ENCODE results near the gene AGRP. TPM values are rescaled to one million over a fixed set of nuclear protein-coding genes. Genes with fewer than 3 reads are reported as not detected.

The AGRP gene
- total RNA-seq, 1 donor from 2014 or later = not detected

DNA sequence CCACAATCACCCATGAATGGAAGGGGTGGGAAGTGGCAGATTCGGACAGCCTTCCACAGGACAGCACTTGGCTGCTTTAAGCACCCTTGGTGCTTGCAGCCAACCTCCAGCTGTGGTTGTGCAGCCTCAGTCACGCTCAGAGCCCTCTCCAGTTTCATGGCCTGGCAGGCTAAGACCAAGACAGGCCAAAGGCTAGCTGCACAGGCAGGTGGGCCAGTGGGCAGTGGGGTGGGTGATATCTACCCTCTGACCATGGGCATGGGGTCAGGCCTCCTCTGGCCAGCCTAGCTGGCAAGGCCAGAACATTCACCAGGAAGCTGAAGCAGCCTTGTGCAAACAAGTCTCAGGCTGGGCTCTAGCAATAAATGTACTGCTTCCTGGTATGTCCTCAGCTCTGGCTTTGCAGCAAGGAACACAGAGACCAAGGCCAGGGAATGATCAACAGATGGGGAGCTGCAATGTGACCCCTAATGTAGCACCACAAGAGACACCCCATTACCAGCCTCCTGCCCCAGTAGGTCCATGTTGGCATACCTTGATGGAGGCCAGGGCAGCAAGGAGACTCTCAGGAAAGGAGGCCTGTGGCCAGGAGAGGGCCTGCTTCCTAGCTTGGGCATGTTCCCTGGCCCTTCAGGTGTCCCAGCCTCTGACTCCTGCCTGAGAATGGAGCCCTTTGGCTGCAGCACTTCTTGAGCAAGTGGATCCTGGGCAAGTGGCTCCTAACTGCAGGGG lies 31.5 kb downstream of the AGRP start:
- Mint-ChIP-seq H3K36me3 (ENCODE audit: low read depth) (peaks cover 67% of the 10 kb centered on the region), H3K27me3 (no peaks in the 10 kb centered on the region), H3K27ac (no peak overlapping the region), H3K4me3 (no peak overlapping the region), H3K9me3 (no peaks in the 10 kb centered on the region), H3K4me1 (no peaks in the 10 kb centered on the region)
- CTCF ChIA-PET = interaction anchor here (1.1 kb wide), 1 partner anchor 14 kb away, joined by 3 read pairs; no protein-coding TSS in a partner anchor
- DNase-seq = no peak
- intact Hi-C loops (cut with micrococcal nuclease) = no loop called here
- POLR2A ChIA-PET = no interaction called here
- TF ChIP-seq, protein P1, sequence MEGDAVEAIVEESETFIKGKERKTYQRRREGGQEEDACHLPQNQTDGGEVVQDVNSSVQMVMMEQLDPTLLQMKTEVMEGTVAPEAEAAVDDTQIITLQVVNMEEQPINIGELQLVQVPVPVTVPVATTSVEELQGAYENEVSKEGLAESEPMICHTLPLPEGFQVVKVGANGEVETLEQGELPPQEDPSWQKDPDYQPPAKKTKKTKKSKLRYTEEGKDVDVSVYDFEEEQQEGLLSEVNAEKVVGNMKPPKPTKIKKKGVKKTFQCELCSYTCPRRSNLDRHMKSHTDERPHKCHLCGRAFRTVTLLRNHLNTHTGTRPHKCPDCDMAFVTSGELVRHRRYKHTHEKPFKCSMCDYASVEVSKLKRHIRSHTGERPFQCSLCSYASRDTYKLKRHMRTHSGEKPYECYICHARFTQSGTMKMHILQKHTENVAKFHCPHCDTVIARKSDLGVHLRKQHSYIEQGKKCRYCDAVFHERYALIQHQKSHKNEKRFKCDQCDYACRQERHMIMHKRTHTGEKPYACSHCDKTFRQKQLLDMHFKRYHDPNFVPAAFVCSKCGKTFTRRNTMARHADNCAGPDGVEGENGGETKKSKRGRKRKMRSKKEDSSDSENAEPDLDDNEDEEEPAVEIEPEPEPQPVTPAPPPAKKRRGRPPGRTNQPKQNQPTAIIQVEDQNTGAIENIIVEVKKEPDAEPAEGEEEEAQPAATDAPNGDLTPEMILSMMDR (IDR thresholded peaks at IDR 0.05) = no peak
- ATAC-seq (ENCODE audit: low read depth) = no peak

DNA sequence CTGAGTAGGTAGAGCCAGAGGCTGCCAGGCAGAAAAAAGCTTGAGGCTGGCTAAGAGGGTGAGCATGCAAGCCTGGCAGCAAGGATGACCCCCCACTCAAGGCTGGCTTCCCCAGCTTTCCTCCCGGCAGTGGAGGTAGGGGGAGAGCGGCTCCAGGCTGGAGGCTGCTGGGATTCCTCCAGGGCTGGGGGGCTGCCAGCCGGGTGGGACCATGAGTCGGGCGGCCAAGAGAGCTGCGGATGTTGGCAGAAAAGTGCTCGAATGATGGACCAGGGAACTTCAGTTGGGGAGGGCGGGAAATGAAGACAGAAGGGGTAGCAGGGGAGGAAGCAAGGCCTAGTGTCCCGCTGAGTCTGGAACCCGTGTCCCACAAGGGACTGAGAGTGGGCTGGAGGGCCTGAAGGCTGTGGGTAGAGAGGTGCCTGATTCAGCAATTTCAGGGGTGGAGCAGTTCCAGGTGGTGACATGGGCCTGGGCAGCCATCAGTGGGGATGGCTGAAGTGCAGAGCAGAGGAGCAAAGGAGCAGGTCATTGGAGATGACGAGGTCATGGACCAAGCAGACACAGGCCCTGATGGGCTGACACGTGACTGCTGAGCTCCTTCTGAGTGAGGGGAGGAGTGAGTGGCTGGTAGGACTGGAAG lies 32.2 kb downstream of the AGRP start:
- no peak for DNase-seq

DNA sequence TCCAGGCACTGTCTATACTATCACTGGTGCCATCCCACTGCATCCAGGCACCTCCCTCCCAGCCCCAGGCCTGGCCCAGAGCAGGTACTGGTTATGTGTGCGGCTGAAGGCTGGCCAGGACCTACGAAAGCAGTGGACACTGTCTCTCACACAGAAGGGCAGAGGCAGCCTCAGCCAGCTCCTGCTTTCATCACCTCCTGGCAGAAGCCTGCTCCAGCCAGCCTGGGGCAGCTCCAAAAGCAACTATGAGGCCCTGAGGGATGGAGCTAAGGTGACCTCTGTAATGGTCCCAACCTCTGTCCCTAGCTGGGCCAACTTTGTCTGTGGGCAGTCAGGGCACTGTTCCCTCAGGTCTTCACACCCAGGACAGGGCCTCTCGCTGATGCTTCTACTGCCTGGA lies 33.6 kb downstream of the AGRP start:
- DNase-seq = no peak
- no peak overlapping the region for H3K27ac Mint-ChIP-seq
- CTCF ChIA-PET = interaction anchor here (1.1 to 1.4 kb wide), 2 partner anchors 15 to 30 kb away, joined by 3 read pairs; no protein-coding TSS in a partner anchor
- H3K9me3 Mint-ChIP-seq = no peaks in the 10 kb centered on the region
- no peaks in the 10 kb centered on the region for H3K4me1 Mint-ChIP-seq
- H3K36me3 Mint-ChIP-seq (ENCODE audit: low read depth) = peaks cover 71% of the 10 kb centered on the region
- ATAC-seq (ENCODE audit: low read depth) = no peak
- POLR2A ChIA-PET = no interaction called here
- intact Hi-C loops (cut with micrococcal nuclease) = loop anchor here (5.0 kb wide), 2 partner anchors 77 to 472 kb away; no protein-coding TSS in a partner anchor
- no peak overlapping the region for H3K4me3 Mint-ChIP-seq
- H3K27me3 Mint-ChIP-seq = no peaks in the 10 kb centered on the region
- TF ChIP-seq, protein P1 (IDR thresholded peaks at IDR 0.05) = no peak

More for the DNA sequence above, 32.2 kb downstream of the AGRP start:
- TF ChIP-seq, protein P1 (IDR thresholded peaks at IDR 0.05) = no peak
- no peak overlapping the region for H3K27ac Mint-ChIP-seq
- H3K27me3 Mint-ChIP-seq = no peaks in the 10 kb centered on the region
- H3K9me3 Mint-ChIP-seq = no peaks in the 10 kb centered on the region
- intact Hi-C loops (cut with micrococcal nuclease) = no loop called here
- no peak for ATAC-seq (ENCODE audit: low read depth)
- ChIA-PET CTCF (interaction anchor here (0.6 to 1.1 kb wide), 4 partner anchors 15 to 1733 kb away, joined by 3 read pairs; no protein-coding TSS in a partner anchor), POLR2A (no interaction called here)
- H3K36me3 Mint-ChIP-seq (ENCODE audit: low read depth) = peaks cover 69% of the 10 kb centered on the region
- H3K4me1 Mint-ChIP-seq = no peaks in the 10 kb centered on the region
- no peak overlapping the region for H3K4me3 Mint-ChIP-seq

DNA sequence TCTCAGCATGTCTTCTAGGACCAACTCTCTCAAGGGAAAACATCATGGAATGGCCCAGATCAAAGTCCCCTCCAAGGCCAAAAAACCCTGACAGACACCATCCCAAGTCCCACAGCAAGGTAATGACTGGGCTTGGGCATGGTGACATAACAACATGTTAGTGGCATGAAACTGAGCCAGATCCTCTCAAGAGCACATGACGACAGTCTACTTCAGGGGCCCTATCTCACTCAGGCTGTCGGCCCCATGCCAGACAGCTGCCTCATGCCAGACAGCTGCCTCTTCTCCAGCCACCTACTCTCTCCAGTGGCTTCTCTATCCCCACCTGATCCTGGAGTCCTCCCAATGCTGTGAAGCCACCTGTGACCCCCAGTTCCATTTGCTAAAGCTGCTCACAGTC lies 34.0 kb downstream of the AGRP start:
- POLR2A ChIA-PET = no interaction called here
- Mint-ChIP-seq H3K4me3 (no peak overlapping the region), H3K36me3 (ENCODE audit: low read depth) (peaks cover 72% of the 10 kb centered on the region), H3K4me1 (no peaks in the 10 kb centered on the region), H3K27me3 (no peaks in the 10 kb centered on the region), H3K9me3 (no peaks in the 10 kb centered on the region), H3K27ac (no peak overlapping the region)
- TF ChIP-seq, protein P1 (IDR thresholded peaks at IDR 0.05) = no peak
- CTCF ChIA-PET = interaction anchor here (1.4 kb wide), 1 partner anchor 16 kb away, joined by 3 read pairs; no protein-coding TSS in a partner anchor
- intact Hi-C loops (cut with micrococcal nuclease) = loop anchor here (5.0 kb wide), 2 partner anchors 77 to 472 kb away; no protein-coding TSS in a partner anchor
- DNase-seq = no peak
- ATAC-seq (ENCODE audit: low read depth) = no peak

DNA sequence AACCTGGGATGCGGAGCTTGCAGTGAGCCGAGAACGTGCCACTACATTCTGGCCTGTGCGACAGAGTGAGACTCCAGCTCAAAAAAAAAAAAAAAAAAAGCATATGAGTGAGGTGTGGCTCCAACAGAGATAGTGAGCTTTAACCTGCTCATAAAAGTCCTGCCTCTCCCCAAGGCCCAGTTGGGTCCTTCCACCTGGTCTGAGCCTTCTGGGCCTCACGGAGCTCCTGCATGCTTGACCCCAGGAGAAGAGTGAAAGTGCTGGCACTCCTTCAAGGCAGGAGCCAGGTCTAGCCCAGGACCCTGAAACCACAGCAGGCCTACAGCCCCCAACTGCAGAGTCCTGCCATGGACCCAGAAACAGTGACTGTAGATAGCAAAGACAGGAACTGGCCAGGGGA lies 34.8 kb downstream of the AGRP start:
- Mint-ChIP-seq H3K4me1 (no peaks in the 10 kb centered on the region), H3K27me3 (no peaks in the 10 kb centered on the region), H3K36me3 (ENCODE audit: low read depth) (peaks cover 69% of the 10 kb centered on the region), H3K4me3 (no peak overlapping the region), H3K27ac (no peak overlapping the region), H3K9me3 (no peaks in the 10 kb centered on the region)
- CTCF ChIA-PET = interaction anchor here (0.9 to 3.5 kb wide), 2 partner anchors 17 to 21 kb away, joined by 4 to 28 read pairs; no protein-coding TSS in a partner anchor
- DNase-seq = no peak
- intact Hi-C loops (cut with micrococcal nuclease) = loop anchor here (5.0 kb wide), 2 partner anchors 76 to 471 kb away; no protein-coding TSS in a partner anchor
- TF ChIP-seq, protein P1 (IDR thresholded peaks at IDR 0.05) = no peak
- ATAC-seq (ENCODE audit: low read depth) = no peak
- POLR2A ChIA-PET = no interaction called here
